Measurements from ENCODE around the gene LACTB.

DNA sequence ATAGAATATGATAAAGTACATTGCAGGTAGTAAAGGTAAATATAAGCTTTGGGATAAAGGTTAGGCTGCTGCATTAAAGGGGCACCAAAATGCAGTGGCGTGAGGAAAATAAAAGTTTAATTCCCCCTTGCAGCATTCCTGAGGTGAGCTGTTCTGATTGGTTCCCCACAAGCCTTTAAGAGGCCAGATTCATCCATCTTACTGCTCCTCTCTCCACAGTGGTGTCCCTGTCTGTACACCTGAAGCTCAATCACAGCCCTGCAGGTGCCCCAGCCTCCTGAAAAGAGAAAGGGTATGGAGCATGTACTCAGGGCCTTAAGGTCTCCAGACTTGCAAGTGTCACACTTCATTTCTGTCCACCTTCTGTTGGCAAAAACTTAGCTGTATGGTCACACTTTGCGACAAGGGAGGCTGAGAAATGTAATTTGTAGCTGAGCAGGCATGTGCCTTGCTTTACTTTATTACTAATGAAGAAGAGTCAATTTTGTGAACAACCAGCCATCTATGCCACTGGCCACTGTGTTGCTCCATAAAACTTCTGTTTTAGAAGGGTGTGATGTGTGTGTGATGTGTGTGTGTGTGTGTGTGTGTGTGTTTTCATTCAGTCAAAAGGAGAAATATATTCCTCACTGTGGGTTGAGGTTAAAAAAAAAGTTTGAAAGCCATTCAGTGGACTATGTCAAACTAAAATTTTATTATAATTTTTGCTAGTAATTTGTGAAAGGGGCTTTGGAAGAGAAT lies 12.8 kb downstream of the LACTB start:
- TF ChIP-seq CTCF (IDR thresholded peaks at IDR 0.05) (no peak), POLR2A (IDR thresholded peaks at IDR 0.05) (no peak)
